WI38 (cell line): ENCODE measurements around the gene GCH1.

Experiments used
- H3K4me3 ChIP-seq: 2 replicates; pipeline ENCODE4 v1.5.1; 2011; ENCODE audit warnings: low read depth, mild to moderate bottlenecking, control low read depth, low read length
- TF ChIP-seq, protein P1 (sequence below): IDR thresholded peaks from 2 replicates; pipeline ENCODE4 v1.5.1; 2012; ENCODE audit warnings: low read depth, mild to moderate bottlenecking, control low read depth, low read length

The GCH1 gene

DNA sequence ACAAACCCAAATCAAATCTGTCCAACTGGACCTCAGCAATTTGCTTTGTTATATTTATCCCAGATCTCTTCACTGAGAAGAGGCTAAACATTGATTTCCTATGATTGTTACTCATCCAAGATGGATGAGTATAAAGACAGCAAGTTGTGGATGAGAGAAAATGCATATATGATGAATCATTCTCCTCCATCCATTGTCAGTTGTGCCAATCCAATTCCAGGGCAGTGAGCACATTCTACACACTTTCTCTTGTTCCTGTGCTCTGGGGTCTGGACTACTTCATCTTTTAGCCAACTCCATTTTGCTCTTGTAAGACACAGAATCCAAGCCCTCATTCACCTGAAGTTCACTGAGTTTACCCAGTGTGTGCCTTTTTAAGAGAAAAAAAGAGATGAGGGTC lies 105.7 kb downstream of the GCH1 start:
- TF ChIP-seq, protein P1, sequence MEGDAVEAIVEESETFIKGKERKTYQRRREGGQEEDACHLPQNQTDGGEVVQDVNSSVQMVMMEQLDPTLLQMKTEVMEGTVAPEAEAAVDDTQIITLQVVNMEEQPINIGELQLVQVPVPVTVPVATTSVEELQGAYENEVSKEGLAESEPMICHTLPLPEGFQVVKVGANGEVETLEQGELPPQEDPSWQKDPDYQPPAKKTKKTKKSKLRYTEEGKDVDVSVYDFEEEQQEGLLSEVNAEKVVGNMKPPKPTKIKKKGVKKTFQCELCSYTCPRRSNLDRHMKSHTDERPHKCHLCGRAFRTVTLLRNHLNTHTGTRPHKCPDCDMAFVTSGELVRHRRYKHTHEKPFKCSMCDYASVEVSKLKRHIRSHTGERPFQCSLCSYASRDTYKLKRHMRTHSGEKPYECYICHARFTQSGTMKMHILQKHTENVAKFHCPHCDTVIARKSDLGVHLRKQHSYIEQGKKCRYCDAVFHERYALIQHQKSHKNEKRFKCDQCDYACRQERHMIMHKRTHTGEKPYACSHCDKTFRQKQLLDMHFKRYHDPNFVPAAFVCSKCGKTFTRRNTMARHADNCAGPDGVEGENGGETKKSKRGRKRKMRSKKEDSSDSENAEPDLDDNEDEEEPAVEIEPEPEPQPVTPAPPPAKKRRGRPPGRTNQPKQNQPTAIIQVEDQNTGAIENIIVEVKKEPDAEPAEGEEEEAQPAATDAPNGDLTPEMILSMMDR, result no peak
- H3K4me3 ChIP-seq, result no peak overlapping the region

DNA sequence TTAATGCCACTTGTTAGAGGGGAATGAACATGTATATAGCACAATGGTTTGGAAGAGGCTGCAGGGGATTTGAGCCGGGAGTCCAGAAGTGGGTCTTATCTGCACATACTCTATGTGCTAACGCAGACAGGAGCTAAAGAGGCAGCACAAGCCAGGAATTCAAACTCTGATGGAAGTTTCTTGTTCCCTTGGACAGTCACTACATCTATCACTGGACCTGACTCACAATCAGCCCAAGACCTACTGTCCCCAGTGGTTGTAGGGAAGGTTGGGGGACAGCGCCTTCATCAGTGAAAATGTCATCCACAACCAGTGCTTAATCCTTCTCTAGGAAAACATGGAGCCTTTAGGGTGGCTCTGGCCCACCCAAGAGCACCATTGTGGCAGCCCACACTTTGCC lies 107.8 kb downstream of the GCH1 start:
- TF ChIP-seq, protein P1, result no peak
- H3K4me3 ChIP-seq, result no peak overlapping the region

DNA sequence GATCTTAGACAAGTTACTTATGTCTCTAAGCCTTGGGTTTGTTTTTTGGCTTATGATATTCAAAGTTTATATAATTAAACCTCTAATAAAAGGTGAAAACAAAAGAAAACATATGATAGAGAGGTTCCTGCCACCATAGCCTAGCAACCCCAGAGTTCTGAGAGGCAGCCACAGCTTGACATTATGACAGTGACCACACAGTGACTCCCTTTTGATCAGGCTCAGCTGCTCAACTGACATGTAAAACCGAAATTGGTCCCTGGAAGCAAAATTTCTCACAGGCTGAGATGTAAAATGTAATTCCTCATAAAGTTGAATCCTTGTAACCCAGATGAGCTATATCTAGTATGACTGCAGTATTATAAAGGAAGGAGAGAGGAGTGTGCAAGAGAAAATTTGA lies 108.5 kb downstream of the GCH1 start:
- no peak overlapping the region for H3K4me3 ChIP-seq
- TF ChIP-seq, protein P1, result no peak

DNA sequence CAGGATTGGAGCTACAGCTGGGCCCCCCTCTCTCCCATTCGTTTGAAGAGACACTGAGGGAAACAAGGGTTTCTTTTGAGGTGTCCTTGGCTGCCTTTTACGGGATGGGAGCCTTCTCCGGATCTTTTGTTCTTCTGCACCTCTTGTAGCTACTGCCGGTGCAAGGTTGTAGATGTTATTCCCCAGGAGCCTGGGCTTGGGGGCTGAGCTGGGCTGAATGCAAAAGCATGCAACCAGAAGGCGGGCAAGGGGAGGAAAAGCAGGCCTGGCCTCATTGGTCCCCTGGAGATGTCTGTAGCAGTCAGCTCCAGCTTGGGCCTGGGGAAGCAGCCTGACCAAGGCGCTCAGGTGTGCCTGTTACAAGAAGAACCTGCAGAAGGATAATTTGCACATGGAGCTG lies 110.3 kb downstream of the GCH1 start:
- no peak overlapping the region for H3K4me3 ChIP-seq
- TF ChIP-seq, protein P1, result no peak
